HEK293 (cell line): ENCODE measurements around the gene OR10G7.

Experiments
- CTCF ChIP-seq: fragments of 450-650 bp; formaldehyde crosslinking; IDR thresholded peaks from 2 replicates; pipeline ENCODE4 v1.5.1; 2016; ENCODE audit warnings: missing biosample characterization, missing genetic modification characterization
- OVOL3 ChIP-seq: fragments of 450-650 bp; formaldehyde crosslinking; IDR thresholded peaks from 2 replicates; pipeline ENCODE4 v1.5.1; 2016; ENCODE audit warnings: missing biosample characterization, missing genetic modification characterization
- SP7 ChIP-seq: fragments of 450-650 bp; formaldehyde crosslinking; IDR thresholded peaks from 2 replicates; pipeline ENCODE4 v1.5.1; 2016; ENCODE audit warnings: missing biosample characterization, missing genetic modification characterization
- ZBTB49 ChIP-seq: fragments of 450-650 bp; formaldehyde crosslinking; IDR thresholded peaks from 2 replicates; pipeline ENCODE4 v1.5.1; 2016; ENCODE audit warnings: missing biosample characterization, missing genetic modification characterization, low read depth
- ZNF175 ChIP-seq: fragments of 450-650 bp; formaldehyde crosslinking; IDR thresholded peaks from 2 replicates; pipeline ENCODE4 v1.5.1; 2016; ENCODE audit warnings: missing biosample characterization, missing genetic modification characterization
- ZNF280D ChIP-seq: fragments of 450-650 bp; formaldehyde crosslinking; IDR thresholded peaks from 2 replicates; pipeline ENCODE4 v1.5.1; 2016; ENCODE audit warnings: missing biosample characterization, missing genetic modification characterization
- ZNF510 ChIP-seq: fragments of 450-650 bp; formaldehyde crosslinking; IDR thresholded peaks from 2 replicates; pipeline ENCODE4 v1.5.1; 2018; ENCODE audit warnings: mild to moderate bottlenecking, missing genetic modification characterization, missing biosample characterization; ENCODE audit not compliant: insufficient replicate concordance
- ZNF776 ChIP-seq: fragments of 450-650 bp; formaldehyde crosslinking; IDR thresholded peaks from 2 replicates; pipeline ENCODE4 v1.5.0; 2017; ENCODE audit warnings: missing biosample characterization, missing genetic modification characterization, borderline replicate concordance
- ZSCAN18 ChIP-seq: fragments of 450-650 bp; formaldehyde crosslinking; IDR thresholded peaks from 2 replicates; pipeline ENCODE4 v1.5.1; 2016; ENCODE audit warnings: missing biosample characterization, missing genetic modification characterization

GRCh38 chr11:124036666-124037065 is 4.5 kb downstream of the OR10G7 start:
- TF ChIP-seq CTCF (tag by site-specific recombination): no peak
- no peak for TF ChIP-seq ZNF510
- no peak for TF ChIP-seq ZNF280D (tag by site-specific recombination)
- TF ChIP-seq SP7 (tag by site-specific recombination): no peak
- TF ChIP-seq ZSCAN18: no peak
- no peak for TF ChIP-seq ZNF776
- TF ChIP-seq ZNF175: no peak
- no peak for TF ChIP-seq OVOL3 (tag by site-specific recombination)
- no peak for TF ChIP-seq ZBTB49 (tag by site-specific recombination)
